ENCODE measurements around the gene LARGE1.

DNA sequence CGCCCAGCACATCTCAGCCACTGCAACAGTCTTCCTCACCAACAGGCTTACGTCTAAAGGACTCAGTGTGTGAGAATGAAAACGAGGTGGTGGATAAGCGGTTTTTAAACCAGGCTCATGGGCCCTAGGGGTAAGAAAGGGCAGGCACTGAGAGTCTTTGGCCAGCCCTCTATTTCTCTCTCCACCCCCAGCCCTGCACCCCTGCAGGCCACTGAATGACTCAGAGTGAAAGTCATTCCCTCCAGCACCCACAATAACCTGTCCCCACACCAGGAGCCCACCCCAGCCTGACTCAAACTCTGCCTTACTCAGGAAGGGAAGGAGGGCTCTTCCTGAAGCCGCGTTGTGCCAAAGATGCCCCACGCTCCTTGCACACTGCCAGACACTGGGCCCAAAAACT is 72.0 kb downstream of the LARGE1 start:
- TF ChIP-seq POLR2A (IDR thresholded peaks at IDR 0.05), result no peak
- TF ChIP-seq, protein P1, sequence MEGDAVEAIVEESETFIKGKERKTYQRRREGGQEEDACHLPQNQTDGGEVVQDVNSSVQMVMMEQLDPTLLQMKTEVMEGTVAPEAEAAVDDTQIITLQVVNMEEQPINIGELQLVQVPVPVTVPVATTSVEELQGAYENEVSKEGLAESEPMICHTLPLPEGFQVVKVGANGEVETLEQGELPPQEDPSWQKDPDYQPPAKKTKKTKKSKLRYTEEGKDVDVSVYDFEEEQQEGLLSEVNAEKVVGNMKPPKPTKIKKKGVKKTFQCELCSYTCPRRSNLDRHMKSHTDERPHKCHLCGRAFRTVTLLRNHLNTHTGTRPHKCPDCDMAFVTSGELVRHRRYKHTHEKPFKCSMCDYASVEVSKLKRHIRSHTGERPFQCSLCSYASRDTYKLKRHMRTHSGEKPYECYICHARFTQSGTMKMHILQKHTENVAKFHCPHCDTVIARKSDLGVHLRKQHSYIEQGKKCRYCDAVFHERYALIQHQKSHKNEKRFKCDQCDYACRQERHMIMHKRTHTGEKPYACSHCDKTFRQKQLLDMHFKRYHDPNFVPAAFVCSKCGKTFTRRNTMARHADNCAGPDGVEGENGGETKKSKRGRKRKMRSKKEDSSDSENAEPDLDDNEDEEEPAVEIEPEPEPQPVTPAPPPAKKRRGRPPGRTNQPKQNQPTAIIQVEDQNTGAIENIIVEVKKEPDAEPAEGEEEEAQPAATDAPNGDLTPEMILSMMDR (IDR thresholded peaks at IDR 0.05), result no peak
- no peak for TF ChIP-seq POLR2AphosphoS5 (IDR thresholded peaks at IDR 0.05)
